Stimulated activated CD4-positive, alpha-beta T cell treated with anti-CD3 and anti-CD28 coated beads, Interleukin-4, amount 100 ng/mL, for 48 hours (primary cell): ENCODE data around the gene HGFAC.

Source experiments
- DNase-seq, 2 donors: peaks; one replicate each; pipeline ENCODE4 v3.0.0-alpha.2; 2020; ENCODE audit warnings: low read depth in 2 of 2

Gene HGFAC

GRCh38 chr4:3462790-3463415 is 21.1 kb downstream of the HGFAC start, which contains the start of gene DOK7:
Gene DOK7, plus strand, starts transcription at chr4:3463306. Its CDS starts 70 bp downstream, at chr4:3463376.
- DNase-seq = no peak

- no peak for DNase-seq
Observed at GRCh38 chr4:3463556-3464348, 22.0 kb downstream of the HGFAC start.

- no peak for DNase-seq
Observed at GRCh38 chr4:3464349-3464905, 22.7 kb downstream of the HGFAC start.

- DNase-seq = no peak
Observed at GRCh38 chr4:3464911-3465697, 23.3 kb downstream of the HGFAC start.

- no peak for DNase-seq
Observed at GRCh38 chr4:3465698-3466671, 24.2 kb downstream of the HGFAC start.

- no peak for DNase-seq
Observed at GRCh38 chr4:3466691-3467600, 25.2 kb downstream of the HGFAC start.

- DNase-seq = no peak
Observed at GRCh38 chr4:3467601-3468031, 25.8 kb downstream of the HGFAC start.

- no peak for DNase-seq
Observed at GRCh38 chr4:3468154-3468553, 26.4 kb downstream of the HGFAC start.

- DNase-seq = no peak
Observed at GRCh38 chr4:3468804-3469203, 27.0 kb downstream of the HGFAC start.

GRCh38 chr4:3469386-3470243 is 27.8 kb downstream of the HGFAC start:
- no peak for DNase-seq

- DNase-seq = no peak
Observed at GRCh38 chr4:3470244-3471097, 28.7 kb downstream of the HGFAC start.

GRCh38 chr4:3471098-3471760 is 29.5 kb downstream of the HGFAC start:
- no peak for DNase-seq

- no peak for DNase-seq
Observed at GRCh38 chr4:3471886-3472285, 30.1 kb downstream of the HGFAC start.

GRCh38 chr4:3472411-3473141 is 30.8 kb downstream of the HGFAC start:
- no peak for DNase-seq

GRCh38 chr4:3473181-3473950 is 31.6 kb downstream of the HGFAC start:
- no peak for DNase-seq
